Measurements from ENCODE around the gene PEAK1. TPM values are rescaled to one million over a fixed set of nuclear protein-coding genes. Genes with fewer than 3 reads are reported as not detected.
A peak's percentile ranks its signal among the peaks of the same experiment; 100 is the strongest.

PEAK1 gene
- total and polyA plus RNA-seq, 2 donors (not counting 1 experiment from before 2014, with no cell fraction given): 61.0 to 91.8 TPM

GRCh38 chr15:77111789-77112188, 308.1 kb downstream of the PEAK1 start:
- peaks cover 5% of the 10 kb centered on the region for H3K36me3 ChIP-seq (ENCODE audit: control insufficient read depth, insufficient read depth, low read length)
- H2AFZ ChIP-seq (ENCODE audit: low read length): no peak overlapping the region
- no peaks in the 10 kb centered on the region for H4K20me1 ChIP-seq (ENCODE audit: control insufficient read depth, extremely low read depth, insufficient read depth, low read length)
- TF ChIP-seq EZH2 (IDR thresholded peaks at IDR 0.05; ENCODE audit: low read length, missing control alignments) (no peak), CTCF (conservative IDR thresholded peaks at IDR 0.05 in 1 of 2, IDR thresholded peaks at IDR 0.05 in 1 of 2; ENCODE audit: low read depth in 1 of 2, low read length in 2 of 2) (no peak)
- H3K4me2 ChIP-seq (ENCODE audit: extremely low read depth, insufficient read depth, low read length): no peak overlapping the region
- no peaks in the 10 kb centered on the region for H3K9me3 ChIP-seq (ENCODE audit: control insufficient read depth, insufficient read depth, low read depth, low read length)
- H3K9ac ChIP-seq (ENCODE audit: insufficient read depth, low read length): no peak overlapping the region
- H3K4me1 ChIP-seq (ENCODE audit: control insufficient read depth, extremely low read depth, insufficient read depth, low read length): peaks cover 9% of the 10 kb centered on the region
- H3K4me3 ChIP-seq (replicated peaks in 1 of 4; ENCODE audit: control extremely low read depth in 1 of 4, insufficient read depth in 1 of 4, low read depth in 3 of 4, low read length in 4 of 4): no peak overlapping the region
- no peak overlapping the region for H3K27ac ChIP-seq (ENCODE audit: insufficient read depth, low read length)
- H3K79me2 ChIP-seq (ENCODE audit: control insufficient read depth, insufficient read depth, low read length): no peaks in the 10 kb centered on the region
- no peak for DNase-seq (ENCODE audit: low read depth in 2 of 2)
- no peaks in the 10 kb centered on the region for H3K27me3 ChIP-seq (ENCODE audit: control insufficient read depth, insufficient read depth, low read length)

GRCh38 chr15:77107531-77108355, 312.2 kb downstream of the PEAK1 start:
- H3K4me3 ChIP-seq (replicated peaks in 1 of 4; ENCODE audit: control extremely low read depth in 1 of 4, insufficient read depth in 1 of 4, low read depth in 3 of 4, low read length in 4 of 4): no peak overlapping the region
- H3K27ac ChIP-seq (ENCODE audit: insufficient read depth, low read length): no peak overlapping the region

GRCh38 chr15:77107068-77107467, 312.8 kb downstream of the PEAK1 start:
- Histone ChIP-seq H3K4me1 (ENCODE audit: control insufficient read depth, extremely low read depth, insufficient read depth, low read length) (peaks cover 6% of the 10 kb centered on the region), H3K4me3 (replicated peaks in 1 of 4; ENCODE audit: control extremely low read depth in 1 of 4, insufficient read depth in 1 of 4, low read depth in 3 of 4, low read length in 4 of 4) (no peak overlapping the region), H3K27ac (ENCODE audit: insufficient read depth, low read length) (peak overlapping the region; percentile 39), H4K20me1 (ENCODE audit: control insufficient read depth, extremely low read depth, insufficient read depth, low read length) (no peaks in the 10 kb centered on the region), H2AFZ (ENCODE audit: low read length) (no peak overlapping the region), H3K79me2 (ENCODE audit: control insufficient read depth, insufficient read depth, low read length) (no peaks in the 10 kb centered on the region), H3K9ac (ENCODE audit: insufficient read depth, low read length) (no peak overlapping the region), H3K36me3 (ENCODE audit: control insufficient read depth, insufficient read depth, low read length) (peaks cover 2% of the 10 kb centered on the region), H3K4me2 (ENCODE audit: extremely low read depth, insufficient read depth, low read length) (no peak overlapping the region), H3K27me3 (ENCODE audit: control insufficient read depth, insufficient read depth, low read length) (no peaks in the 10 kb centered on the region), H3K9me3 (ENCODE audit: control insufficient read depth, insufficient read depth, low read depth, low read length) (no peaks in the 10 kb centered on the region)
- DNase-seq (ENCODE audit: low read depth in 2 of 2): peak in 1 of 2 donors; percentile 46
- no peak for TF ChIP-seq EZH2 (IDR thresholded peaks at IDR 0.05; ENCODE audit: low read length, missing control alignments)
- no peak for TF ChIP-seq CTCF (conservative IDR thresholded peaks at IDR 0.05 in 1 of 2, IDR thresholded peaks at IDR 0.05 in 1 of 2; ENCODE audit: low read depth in 1 of 2, low read length in 2 of 2)

More at GRCh38 chr15:77107531-77108355, 312.2 kb downstream of the PEAK1 start:
- Histone ChIP-seq H3K9ac (ENCODE audit: insufficient read depth, low read length) (no peak overlapping the region), H2AFZ (ENCODE audit: low read length) (no peak overlapping the region), H3K9me3 (ENCODE audit: control insufficient read depth, insufficient read depth, low read depth, low read length) (no peaks in the 10 kb centered on the region), H4K20me1 (ENCODE audit: control insufficient read depth, extremely low read depth, insufficient read depth, low read length) (no peaks in the 10 kb centered on the region), H3K4me2 (ENCODE audit: extremely low read depth, insufficient read depth, low read length) (no peak overlapping the region), H3K27me3 (ENCODE audit: control insufficient read depth, insufficient read depth, low read length) (no peaks in the 10 kb centered on the region), H3K4me1 (ENCODE audit: control insufficient read depth, extremely low read depth, insufficient read depth, low read length) (peaks cover 6% of the 10 kb centered on the region), H3K36me3 (ENCODE audit: control insufficient read depth, insufficient read depth, low read length) (peaks cover 2% of the 10 kb centered on the region), H3K79me2 (ENCODE audit: control insufficient read depth, insufficient read depth, low read length) (no peaks in the 10 kb centered on the region)
- peak; percentile 33 to 68 for DNase-seq (ENCODE audit: low read depth in 2 of 2)
- TF ChIP-seq CTCF (conservative IDR thresholded peaks at IDR 0.05 in 1 of 2, IDR thresholded peaks at IDR 0.05 in 1 of 2; ENCODE audit: low read depth in 1 of 2, low read length in 2 of 2) (peak; percentile 67 to 79), EZH2 (IDR thresholded peaks at IDR 0.05; ENCODE audit: low read length, missing control alignments) (no peak)

All from fibroblast of lung (primary cell).